HG02970 (cell line): Measurements from ENCODE around the gene HMOX2.

Experiments used
- ATAC-seq: cut with Tn5 transposase; IDR thresholded peaks from one replicate; pipeline ENCODE4 v1.9.1; 2021; ENCODE audit warnings: mild to moderate bottlenecking, moderate library complexity, moderate number of reproducible peaks; ENCODE audit not compliant: unreplicated experiment, low FRiP score

The HMOX2 gene

DNA sequence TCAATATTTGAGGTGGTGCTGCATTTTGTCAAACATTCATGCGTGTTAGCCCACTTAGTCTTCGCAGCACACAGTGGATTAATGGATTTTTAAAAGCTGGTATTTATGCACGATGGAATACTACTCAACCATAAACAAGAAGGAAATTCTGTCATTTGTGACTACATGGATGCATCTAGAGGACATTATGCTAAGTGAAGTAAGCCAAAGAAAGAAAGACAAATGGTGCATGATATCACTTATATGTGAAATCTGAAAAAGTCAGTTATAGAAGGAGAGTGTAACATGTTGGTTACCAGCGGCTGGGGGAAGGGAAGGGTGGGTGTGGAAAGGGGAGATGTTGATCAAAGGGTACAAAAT is 23.0 kb downstream of the HMOX2 start:
- ATAC-seq: no peak

DNA sequence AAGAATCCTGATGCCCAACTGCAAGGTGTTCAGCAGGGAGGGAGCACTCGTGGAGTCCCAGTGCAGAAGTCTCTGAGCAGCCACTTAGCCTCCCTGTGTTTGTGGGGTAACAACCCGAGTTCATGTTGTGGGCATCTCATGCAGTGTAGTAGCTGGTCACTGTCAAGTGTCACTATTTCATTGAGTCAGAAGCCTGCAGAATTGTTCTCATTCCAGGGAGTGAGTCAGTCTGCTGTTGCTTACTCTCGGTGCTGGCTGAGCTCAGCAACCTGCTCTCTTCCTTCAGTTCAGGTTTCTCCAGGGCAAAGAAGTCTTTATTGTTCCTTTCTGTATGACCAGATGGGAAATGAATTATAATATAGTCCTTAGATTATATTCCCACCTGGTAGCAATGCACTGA is 24.1 kb downstream of the HMOX2 start:
- no peak for ATAC-seq

DNA sequence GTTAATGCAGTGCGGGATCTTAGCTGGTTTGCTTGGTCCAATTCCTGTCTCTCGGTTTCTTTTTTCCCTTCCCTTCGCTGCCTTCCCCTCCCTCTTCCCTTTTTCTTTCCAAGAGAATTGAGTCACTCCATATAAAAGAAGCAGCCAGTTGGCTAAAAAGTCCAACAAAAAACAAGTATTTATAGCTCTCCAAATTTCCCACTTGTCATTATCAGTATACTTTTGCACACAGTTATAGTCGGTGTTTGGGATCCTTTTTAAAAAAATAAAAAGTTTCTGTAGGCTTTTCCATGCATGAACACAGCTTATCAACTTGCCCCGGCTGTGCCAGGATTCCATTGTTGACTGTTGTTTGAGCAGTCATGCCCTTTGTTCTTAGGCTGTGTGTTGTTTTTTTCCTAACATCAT is 24.9 kb downstream of the HMOX2 start:
- no peak for ATAC-seq

DNA sequence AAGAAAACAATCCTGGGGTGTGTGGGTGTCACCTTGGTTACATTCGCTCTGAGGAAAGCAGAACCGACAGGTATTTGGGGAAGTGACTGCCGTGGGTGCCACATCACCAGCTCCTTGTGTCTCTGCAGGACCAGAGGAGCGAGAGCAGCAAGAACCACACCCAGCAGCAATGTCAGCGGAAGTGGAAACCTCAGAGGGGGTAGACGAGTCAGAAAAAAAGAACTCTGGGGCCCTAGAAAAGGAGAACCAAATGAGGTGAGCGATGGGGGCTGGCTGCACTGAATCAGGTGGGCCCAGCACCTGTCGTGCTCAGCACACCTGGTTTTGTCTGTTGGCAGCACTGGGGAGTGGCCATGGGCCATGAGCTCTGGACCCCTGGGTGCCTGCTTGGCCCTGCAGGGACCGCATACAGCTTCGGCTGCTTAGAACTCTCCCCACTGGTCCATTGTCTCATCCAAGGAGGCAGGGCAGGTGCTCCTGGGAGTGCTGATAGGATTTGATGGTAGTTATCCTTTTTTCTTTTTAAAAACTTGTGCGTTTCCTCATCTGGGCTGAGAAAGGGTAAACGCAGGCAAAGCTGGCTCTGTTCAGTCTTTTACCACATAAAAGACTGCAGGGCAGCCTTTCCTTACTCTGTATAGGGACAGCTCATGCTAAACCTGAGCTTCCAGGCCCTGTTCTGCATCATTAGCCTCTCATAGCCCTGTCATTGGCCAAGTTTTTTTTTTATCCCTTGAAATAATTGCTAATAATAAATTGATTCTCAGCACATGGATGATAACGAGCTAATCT is 29.4 kb downstream of the HMOX2 start:
- peak; percentile 55 for ATAC-seq

DNA sequence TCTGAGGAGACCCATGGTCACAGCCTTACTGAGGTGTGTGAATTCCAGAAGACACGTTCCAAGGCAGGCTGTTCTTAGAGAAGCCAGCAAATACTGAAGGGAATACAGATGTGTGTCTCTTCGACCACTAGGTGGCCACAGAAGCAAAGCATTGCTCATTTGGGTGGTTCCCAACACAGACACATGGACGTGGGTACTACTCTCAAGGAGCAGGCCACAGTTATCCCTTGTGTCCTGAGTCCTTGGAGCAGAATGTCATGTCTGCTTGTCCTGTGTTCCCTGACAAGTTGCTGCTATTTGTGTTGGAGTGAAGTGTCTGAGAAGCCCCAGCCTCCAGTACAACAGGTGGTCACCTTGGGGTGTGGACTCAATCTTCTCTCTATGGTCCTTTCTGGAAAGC is 30.3 kb downstream of the HMOX2 start:
- ATAC-seq: no peak

- ATAC-seq: no peak
Observed at GRCh38 chr16:4507588-4508345, 31.6 kb downstream of the HMOX2 start.

- no peak for ATAC-seq
Observed at GRCh38 chr16:4508806-4509205, 32.6 kb downstream of the HMOX2 start.

- ATAC-seq: no peak
Observed at GRCh38 chr16:4509420-4509819, 33.2 kb downstream of the HMOX2 start.

DNA sequence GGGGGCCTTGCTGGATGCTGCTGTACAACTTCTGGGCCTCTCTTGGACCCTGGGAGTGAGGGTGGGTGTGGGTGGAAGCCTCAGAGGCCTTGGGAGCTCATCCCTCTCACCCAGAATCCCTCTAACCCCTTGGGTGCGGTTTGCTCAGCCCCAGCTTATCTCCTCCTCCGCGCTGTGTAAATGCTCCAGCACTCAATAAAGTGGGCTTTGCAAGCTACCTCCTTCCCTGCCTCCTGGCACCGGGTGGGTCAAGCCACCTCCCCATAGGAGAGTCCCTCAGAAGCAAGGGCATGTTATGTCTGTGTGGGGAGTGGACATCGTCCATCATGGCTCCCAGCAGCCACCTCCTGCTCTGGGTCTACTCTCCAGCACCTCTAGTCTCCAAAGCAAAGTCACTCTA is 33.9 kb downstream of the HMOX2 start:
- no peak for ATAC-seq

DNA sequence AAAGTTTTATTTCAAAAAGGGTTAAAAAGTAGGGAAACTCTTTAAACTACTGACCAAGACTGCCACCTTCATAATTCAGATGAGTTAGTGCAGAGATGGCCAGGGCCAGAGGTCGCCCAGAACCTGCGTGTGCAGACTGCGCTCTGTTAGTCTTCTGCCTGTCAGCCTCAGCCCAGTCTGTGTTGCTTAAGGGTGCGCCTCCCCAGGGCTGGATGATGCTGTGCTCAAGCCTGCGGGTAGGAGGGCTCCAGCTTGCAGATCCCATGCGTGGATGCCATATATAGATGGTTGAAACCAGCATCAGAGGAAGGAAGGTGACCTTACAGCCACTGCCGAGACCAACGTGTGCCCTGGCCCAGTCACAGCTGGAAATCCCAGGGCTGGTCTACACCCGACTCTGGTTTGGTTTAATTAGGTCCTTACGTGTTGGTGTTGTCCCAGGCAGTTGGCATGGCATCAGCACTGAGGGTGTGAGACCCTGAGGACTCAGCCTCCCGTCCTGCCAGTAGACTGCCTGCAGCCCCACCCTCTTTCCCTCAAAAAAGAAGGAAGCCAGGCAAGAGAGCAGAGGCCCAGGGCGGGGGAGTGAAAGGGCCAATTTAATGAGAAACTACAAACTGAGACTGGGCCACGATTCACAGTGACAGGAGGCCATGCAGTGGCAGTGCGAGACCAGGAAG is 34.7 kb downstream of the HMOX2 start:
- ATAC-seq: no peak

DNA sequence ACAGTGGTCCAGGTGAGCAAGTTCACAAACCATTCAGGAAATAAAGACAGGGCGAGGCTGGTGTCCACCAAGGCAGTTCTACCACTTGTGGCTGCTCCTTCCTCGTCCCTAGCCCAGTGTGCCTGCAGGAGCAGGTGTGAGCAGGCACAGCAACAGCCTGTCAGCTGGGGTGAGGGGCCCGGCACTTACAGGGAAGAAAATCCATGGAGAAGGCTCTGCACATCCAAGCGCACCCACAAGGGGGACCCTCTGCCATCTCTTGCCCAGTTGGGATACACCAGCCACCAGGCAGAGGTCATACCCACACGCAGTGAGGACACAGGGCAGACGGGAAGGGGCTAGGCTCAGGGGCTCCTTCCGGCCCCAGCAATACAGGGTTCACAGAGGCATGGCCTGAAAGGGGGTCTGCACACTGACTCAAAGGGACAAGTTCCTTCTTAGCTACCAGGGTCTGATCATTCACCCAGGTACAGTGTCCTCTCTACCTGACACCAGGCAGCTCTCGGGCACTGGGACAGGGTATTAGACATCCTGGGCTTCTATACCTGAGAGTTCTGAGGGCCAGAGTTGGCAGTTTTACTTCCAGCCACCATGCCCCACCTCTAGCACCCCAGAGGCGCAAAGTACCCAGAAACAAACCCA is 35.4 kb downstream of the HMOX2 start:
- no peak for ATAC-seq

GRCh38 chr16:4512473-4512872 is 36.3 kb downstream of the HMOX2 start:
- ATAC-seq: no peak

DNA sequence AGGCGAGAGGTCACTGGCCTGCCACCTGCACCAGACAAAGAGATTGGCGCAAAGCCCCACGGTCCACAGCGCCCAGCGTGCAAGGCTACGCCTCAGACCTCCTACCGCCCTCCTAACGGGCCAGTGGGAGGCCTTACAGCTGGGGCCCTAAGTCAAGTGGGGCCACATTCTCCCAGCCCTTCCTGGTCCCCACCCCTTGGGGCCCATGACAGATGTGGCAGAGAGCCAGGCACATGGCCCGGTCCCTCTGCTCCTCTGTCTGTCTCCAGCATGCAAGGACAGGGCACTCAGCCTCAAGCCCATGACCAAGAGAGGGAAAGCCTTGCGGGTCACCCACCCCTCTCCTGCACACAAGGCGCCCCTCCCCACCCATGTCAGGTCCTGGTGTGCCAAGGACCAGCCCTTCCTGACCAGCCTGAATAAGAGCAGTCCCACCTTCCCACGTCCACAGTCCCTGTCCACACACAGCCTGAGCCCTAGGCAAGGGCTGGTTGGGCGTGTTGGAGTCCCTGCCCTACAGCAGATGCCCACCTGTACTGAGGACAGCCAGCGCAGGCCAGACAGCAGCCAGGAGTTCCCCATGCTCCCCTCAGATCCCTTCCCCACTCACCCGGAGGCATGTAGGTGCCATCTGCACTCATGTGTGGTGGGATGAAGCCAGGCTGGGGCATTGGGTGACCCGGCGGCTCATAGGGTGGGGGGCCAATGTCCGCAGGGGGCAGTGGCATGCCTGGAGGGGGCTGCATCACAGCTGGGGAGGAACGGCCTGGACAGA is 37.1 kb downstream of the HMOX2 start:
- no peak for ATAC-seq

- ATAC-seq: no peak
Observed at GRCh38 chr16:4513881-4514280, 37.7 kb downstream of the HMOX2 start.

DNA sequence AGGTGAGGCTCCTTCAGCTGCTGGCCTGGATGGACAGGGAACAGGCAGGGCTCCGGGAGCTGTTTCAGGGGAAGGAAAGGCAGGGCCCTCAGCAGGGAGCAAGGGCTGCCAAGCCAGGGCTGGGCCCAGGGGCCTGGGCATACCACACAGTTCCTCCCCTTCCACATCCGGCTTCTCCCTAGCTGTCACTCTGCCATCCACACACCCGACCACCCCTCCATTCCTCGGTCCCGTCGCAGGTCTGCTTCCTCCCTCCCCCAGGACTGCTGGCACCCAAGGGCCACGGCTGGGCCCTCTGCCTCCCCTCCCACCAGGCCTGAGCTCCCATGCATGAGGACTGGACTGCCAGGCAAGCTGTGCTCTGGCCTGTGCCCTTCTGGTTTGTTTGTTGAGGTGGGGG is 38.4 kb downstream of the HMOX2 start:
- ATAC-seq: no peak

DNA sequence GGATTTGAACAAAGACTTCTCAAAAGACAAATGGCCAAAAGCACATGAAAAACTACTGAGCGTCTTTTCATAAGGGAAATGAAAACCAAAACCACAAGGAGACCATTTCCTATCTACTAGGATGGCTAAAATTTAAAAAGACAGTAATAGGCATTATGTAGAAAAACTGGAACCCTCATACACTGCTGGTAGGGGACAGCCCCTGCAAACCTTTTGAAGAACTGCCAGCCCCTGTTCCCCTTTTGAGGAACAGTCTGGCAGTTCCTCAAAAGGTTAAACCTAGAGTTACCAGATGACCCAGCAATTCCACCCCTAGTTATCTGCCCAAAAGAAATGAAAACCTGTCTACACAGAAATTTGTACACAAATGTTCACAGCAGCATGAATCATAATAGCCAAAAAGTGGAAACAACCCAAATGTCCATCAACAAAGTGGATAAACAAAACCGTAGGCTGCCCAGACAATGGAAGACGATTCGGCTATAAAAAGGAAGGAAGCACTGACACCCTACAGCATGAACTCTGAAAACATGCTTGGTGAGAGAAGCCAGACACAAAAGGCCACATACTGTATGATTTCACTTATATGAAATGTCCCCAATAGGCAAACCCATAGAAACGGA is 39.5 kb downstream of the HMOX2 start:
- ATAC-seq: no peak

GRCh38 chr16:4517812-4518680 is 41.8 kb downstream of the HMOX2 start:
- no peak for ATAC-seq

- ATAC-seq: no peak
Observed at GRCh38 chr16:4519274-4520058, 43.3 kb downstream of the HMOX2 start.
